Astrocyte (in vitro differentiated cells and primary cell): ENCODE results near the gene ITPKA.

Source experiments
- EZH2 ChIP-seq: IDR thresholded peaks from 2 replicates; pipeline ENCODE4 v1.6.1; 2012; ENCODE audit warnings: mild to moderate bottlenecking, low read length, inconsistent platforms; ENCODE audit not compliant: insufficient read depth
- TF ChIP-seq, protein P1 (sequence below): IDR thresholded peaks from 2 replicates; pipeline ENCODE4 v1.5.1; 2011; ENCODE audit warnings: low read depth, mild to moderate bottlenecking, inconsistent platforms, low read length, moderate library complexity; ENCODE audit not compliant: insufficient read depth

DNA sequence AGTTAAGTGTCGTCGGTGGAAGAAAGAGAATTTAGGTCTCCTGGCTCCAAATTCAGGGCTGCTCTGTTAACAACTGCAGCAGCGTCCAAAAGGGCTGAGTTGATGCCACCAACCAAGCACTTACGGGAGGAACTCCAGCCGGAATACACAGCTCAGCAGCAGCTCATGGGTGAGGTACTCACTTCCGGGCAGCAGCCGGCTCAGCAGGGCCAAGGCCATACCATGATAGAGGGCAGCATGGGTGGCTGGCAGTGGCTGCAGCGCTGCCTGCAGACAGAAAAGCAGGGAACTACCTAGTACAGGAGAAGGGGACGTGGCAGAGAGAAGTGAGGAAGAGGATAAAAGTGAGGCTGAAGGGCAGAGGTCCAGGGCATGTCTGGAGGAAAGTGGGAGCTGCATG, 27.9 kb downstream of the ITPKA start:
- TF ChIP-seq, protein P1, sequence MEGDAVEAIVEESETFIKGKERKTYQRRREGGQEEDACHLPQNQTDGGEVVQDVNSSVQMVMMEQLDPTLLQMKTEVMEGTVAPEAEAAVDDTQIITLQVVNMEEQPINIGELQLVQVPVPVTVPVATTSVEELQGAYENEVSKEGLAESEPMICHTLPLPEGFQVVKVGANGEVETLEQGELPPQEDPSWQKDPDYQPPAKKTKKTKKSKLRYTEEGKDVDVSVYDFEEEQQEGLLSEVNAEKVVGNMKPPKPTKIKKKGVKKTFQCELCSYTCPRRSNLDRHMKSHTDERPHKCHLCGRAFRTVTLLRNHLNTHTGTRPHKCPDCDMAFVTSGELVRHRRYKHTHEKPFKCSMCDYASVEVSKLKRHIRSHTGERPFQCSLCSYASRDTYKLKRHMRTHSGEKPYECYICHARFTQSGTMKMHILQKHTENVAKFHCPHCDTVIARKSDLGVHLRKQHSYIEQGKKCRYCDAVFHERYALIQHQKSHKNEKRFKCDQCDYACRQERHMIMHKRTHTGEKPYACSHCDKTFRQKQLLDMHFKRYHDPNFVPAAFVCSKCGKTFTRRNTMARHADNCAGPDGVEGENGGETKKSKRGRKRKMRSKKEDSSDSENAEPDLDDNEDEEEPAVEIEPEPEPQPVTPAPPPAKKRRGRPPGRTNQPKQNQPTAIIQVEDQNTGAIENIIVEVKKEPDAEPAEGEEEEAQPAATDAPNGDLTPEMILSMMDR, result no peak
- no peak for TF ChIP-seq EZH2
